ENCODE data around the gene SPRED2.

The SPRED2 gene

GRCh38 chr2:65291216-65292105, 140.9 kb downstream of the SPRED2 start:
- no peaks in the 10 kb centered on the region for H3K79me2 ChIP-seq (ENCODE audit: insufficient read depth, low read length)
- H3K27me3 ChIP-seq (ENCODE audit: insufficient read depth, low read length, poor library complexity): no peaks in the 10 kb centered on the region
- H4K20me1 ChIP-seq (ENCODE audit: insufficient read depth, low read length): no peaks in the 10 kb centered on the region
- ATAC-seq (ENCODE audit: insufficient read depth, low read depth) (no peak), DNase-seq (no peak)
- H3K4me3 ChIP-seq (ENCODE audit: low read depth in 1 of 2, low read length in 2 of 2): no peak overlapping the region
- no peaks in the 10 kb centered on the region for H3K36me3 ChIP-seq (ENCODE audit: insufficient read depth, low read length)
- TF ChIP-seq EZH2 (IDR thresholded peaks at IDR 0.05; ENCODE audit: borderline replicate concordance, low read depth, low read length, severe bottlenecking) (no peak), CTCF (IDR thresholded peaks at IDR 0.05; ENCODE audit: borderline replicate concordance, extremely low read depth, low read length, poor library complexity, severe bottlenecking) (no peak)
- H3K4me2 ChIP-seq (ENCODE audit: insufficient read depth, low read length): no peak overlapping the region
- H3K9me3 ChIP-seq (ENCODE audit: insufficient read depth, low read length, severe bottlenecking): no peaks in the 10 kb centered on the region
- H2AFZ ChIP-seq (ENCODE audit: low read depth, low read length): no peak overlapping the region
- no peak overlapping the region for H3K27ac ChIP-seq (ENCODE audit: low read length)
- no peaks in the 10 kb centered on the region for H3K4me1 ChIP-seq (ENCODE audit: insufficient read depth, low read length)
- no peak overlapping the region for H3K9ac ChIP-seq (ENCODE audit: low read depth, low read length)

- Histone ChIP-seq H3K4me2 (ENCODE audit: insufficient read depth, low read length) (no peak overlapping the region), H3K27ac (ENCODE audit: low read length) (no peak overlapping the region), H3K9me3 (ENCODE audit: insufficient read depth, low read length, severe bottlenecking) (no peaks in the 10 kb centered on the region), H2AFZ (ENCODE audit: low read depth, low read length) (no peak overlapping the region), H3K4me1 (ENCODE audit: insufficient read depth, low read length) (no peaks in the 10 kb centered on the region), H3K27me3 (ENCODE audit: insufficient read depth, low read length, poor library complexity) (no peaks in the 10 kb centered on the region), H4K20me1 (ENCODE audit: insufficient read depth, low read length) (no peaks in the 10 kb centered on the region), H3K36me3 (ENCODE audit: insufficient read depth, low read length) (no peaks in the 10 kb centered on the region), H3K79me2 (ENCODE audit: insufficient read depth, low read length) (no peaks in the 10 kb centered on the region), H3K4me3 (ENCODE audit: low read depth in 1 of 2, low read length in 2 of 2) (no peak overlapping the region), H3K9ac (ENCODE audit: low read depth, low read length) (no peak overlapping the region)
- TF ChIP-seq EZH2 (IDR thresholded peaks at IDR 0.05; ENCODE audit: borderline replicate concordance, low read depth, low read length, severe bottlenecking) (no peak), CTCF (IDR thresholded peaks at IDR 0.05; ENCODE audit: borderline replicate concordance, extremely low read depth, low read length, poor library complexity, severe bottlenecking) (no peak)
- DNase-seq: no peak
- ATAC-seq (ENCODE audit: insufficient read depth, low read depth): no peak
Measured at GRCh38 chr2:65287364-65287763, 145.0 kb downstream of the SPRED2 start.

- ATAC-seq (ENCODE audit: insufficient read depth, low read depth): no peak
- no peak for DNase-seq
- Histone ChIP-seq H3K36me3 (ENCODE audit: insufficient read depth, low read length) (no peaks in the 10 kb centered on the region), H2AFZ (ENCODE audit: low read depth, low read length) (no peak overlapping the region), H3K9me3 (ENCODE audit: insufficient read depth, low read length, severe bottlenecking) (no peaks in the 10 kb centered on the region), H4K20me1 (ENCODE audit: insufficient read depth, low read length) (no peaks in the 10 kb centered on the region), H3K9ac (ENCODE audit: low read depth, low read length) (no peak overlapping the region), H3K27ac (ENCODE audit: low read length) (no peak overlapping the region), H3K4me1 (ENCODE audit: insufficient read depth, low read length) (peaks cover 18% of the 10 kb centered on the region), H3K79me2 (ENCODE audit: insufficient read depth, low read length) (no peaks in the 10 kb centered on the region), H3K4me2 (ENCODE audit: insufficient read depth, low read length) (no peak overlapping the region), H3K27me3 (ENCODE audit: insufficient read depth, low read length, poor library complexity) (no peaks in the 10 kb centered on the region), H3K4me3 (ENCODE audit: low read depth in 1 of 2, low read length in 2 of 2) (no peak overlapping the region)
- no peak for TF ChIP-seq CTCF (IDR thresholded peaks at IDR 0.05; ENCODE audit: borderline replicate concordance, extremely low read depth, low read length, poor library complexity, severe bottlenecking)
- no peak for TF ChIP-seq EZH2 (IDR thresholded peaks at IDR 0.05; ENCODE audit: borderline replicate concordance, low read depth, low read length, severe bottlenecking)
Measured at GRCh38 chr2:65282477-65283053, 149.8 kb downstream of the SPRED2 start.

Data from DND-41 (cell line).